SK-N-SH treated with all-trans-retinoic acid at 6 μM for 48 hours (cell line): ENCODE data around the gene CACNA1A.

Experiments used
- ATAC-seq: fragments of 200-7000 bp; cut with Tn5 transposase; 3 replicates; pipeline ENCODE4 v1.9.1; 2020; ENCODE audit warnings: mild to moderate bottlenecking, moderate library complexity
- ARNTL ChIP-seq: fragments of 450-650 bp; formaldehyde crosslinking; IDR thresholded peaks from 2 replicates; pipeline ENCODE4 v1.5.0; 2020; ENCODE audit warnings: low read depth, mild to moderate bottlenecking, moderate library complexity, borderline replicate concordance
- BACH2 ChIP-seq: fragments of 250-450 bp; sonication (Bioruptor Pico); IDR thresholded peaks from 2 replicates; pipeline ENCODE4 v1.9.0; 2021; ENCODE audit warnings: mild to moderate bottlenecking, borderline replicate concordance
- CSDC2 ChIP-seq: fragments of 250-450 bp; sonication (Bioruptor Pico); IDR thresholded peaks from 2 replicates; pipeline ENCODE4 v1.5.0; 2020; ENCODE audit warnings: mild to moderate bottlenecking, moderate library complexity
- GLIS3 ChIP-seq: fragments of 250-450 bp; sonication (Bioruptor Pico); IDR thresholded peaks from 2 replicates; pipeline ENCODE4 v1.5.0; 2020; ENCODE audit warnings: mild to moderate bottlenecking, moderate library complexity
- ISL1 ChIP-seq: fragments of 250-450 bp; sonication (Bioruptor Pico); IDR thresholded peaks from 2 replicates; pipeline ENCODE4 v2.1.2; 2022; ENCODE audit warnings: mild to moderate bottlenecking, moderate library complexity
- OSR1 ChIP-seq: fragments of 250-450 bp; sonication (Bioruptor Pico); IDR thresholded peaks from 2 replicates; pipeline ENCODE4 v1.8.0; 2022; ENCODE audit warnings: moderate library complexity, mild to moderate bottlenecking, inconsistent platforms
- PPARA ChIP-seq: fragments of 250-450 bp; sonication (Bioruptor Pico); IDR thresholded peaks from 2 replicates; pipeline ENCODE4 v1.5.0; 2020; ENCODE audit warnings: mild to moderate bottlenecking, borderline replicate concordance
- RARB ChIP-seq: fragments of 250-450 bp; sonication (Bioruptor Pico); IDR thresholded peaks from 2 replicates; pipeline ENCODE4 v1.8.0; 2021; ENCODE audit warnings: mild to moderate bottlenecking, moderate library complexity
- SNAI2 ChIP-seq: fragments of 250-450 bp; sonication (Bioruptor Pico); IDR thresholded peaks from 2 replicates; pipeline ENCODE4 v1.5.0; 2020; ENCODE audit warnings: mild to moderate bottlenecking, moderate library complexity
- TCF4 ChIP-seq: fragments of 250-450 bp; sonication (Bioruptor Pico); IDR thresholded peaks from 2 replicates; pipeline ENCODE4 v1.8.0; 2021; ENCODE audit warnings: mild to moderate bottlenecking, moderate library complexity, borderline replicate concordance
- ZFP3 ChIP-seq: fragments of 250-450 bp; sonication (Bioruptor Pico); IDR thresholded peaks from 2 replicates; pipeline ENCODE4 v1.5.0; 2020; ENCODE audit warnings: mild to moderate bottlenecking, moderate library complexity
- ZFP30 ChIP-seq: fragments of 450-650 bp; formaldehyde crosslinking; IDR thresholded peaks from 2 replicates; pipeline ENCODE4 v1.5.0; 2022; ENCODE audit warnings: mild to moderate bottlenecking, moderate library complexity
- ZNF565 ChIP-seq: fragments of 450-650 bp; formaldehyde crosslinking; conservative IDR thresholded peaks from 2 replicates; pipeline ENCODE4 v1.5.0; 2020; ENCODE audit warnings: low read depth, mild to moderate bottlenecking, moderate library complexity
- ZNF8 ChIP-seq: fragments of 450-650 bp; formaldehyde crosslinking; IDR thresholded peaks from 2 replicates; pipeline ENCODE4 v1.5.0; 2020; ENCODE audit warnings: mild to moderate bottlenecking, moderate library complexity
- TF ChIP-seq, protein P1 (sequence below): fragments of 250-450 bp; sonication (Bioruptor Pico); IDR thresholded peaks from 2 replicates; pipeline ENCODE4 v1.5.1; 2021; ENCODE audit warnings: mild to moderate bottlenecking, moderate library complexity
- TF ChIP-seq, protein P2 (sequence below): fragments of 250-450 bp; sonication (Bioruptor Pico); IDR thresholded peaks from 2 replicates; pipeline ENCODE4 v1.8.0; 2020; ENCODE audit warnings: mild to moderate bottlenecking, moderate library complexity, borderline replicate concordance
- TF ChIP-seq, protein P3 (sequence below): fragments of 250-450 bp; sonication (Bioruptor Pico); IDR thresholded peaks from 2 replicates; pipeline ENCODE4 v1.5.0; 2020; ENCODE audit warnings: mild to moderate bottlenecking, moderate library complexity
- TF ChIP-seq, protein P4 (sequence below): fragments of 250-450 bp; sonication (Bioruptor Pico); IDR thresholded peaks from 2 replicates; pipeline ENCODE4 v1.8.0; 2021; ENCODE audit warnings: low read depth, mild to moderate bottlenecking, moderate library complexity, borderline replicate concordance
- TF ChIP-seq, protein P5 (sequence below): fragments of 250-450 bp; sonication (Bioruptor Pico); IDR thresholded peaks from 2 replicates; pipeline ENCODE4 v1.5.1; 2020; ENCODE audit warnings: low read depth, mild to moderate bottlenecking, moderate library complexity

CACNA1A gene

DNA sequence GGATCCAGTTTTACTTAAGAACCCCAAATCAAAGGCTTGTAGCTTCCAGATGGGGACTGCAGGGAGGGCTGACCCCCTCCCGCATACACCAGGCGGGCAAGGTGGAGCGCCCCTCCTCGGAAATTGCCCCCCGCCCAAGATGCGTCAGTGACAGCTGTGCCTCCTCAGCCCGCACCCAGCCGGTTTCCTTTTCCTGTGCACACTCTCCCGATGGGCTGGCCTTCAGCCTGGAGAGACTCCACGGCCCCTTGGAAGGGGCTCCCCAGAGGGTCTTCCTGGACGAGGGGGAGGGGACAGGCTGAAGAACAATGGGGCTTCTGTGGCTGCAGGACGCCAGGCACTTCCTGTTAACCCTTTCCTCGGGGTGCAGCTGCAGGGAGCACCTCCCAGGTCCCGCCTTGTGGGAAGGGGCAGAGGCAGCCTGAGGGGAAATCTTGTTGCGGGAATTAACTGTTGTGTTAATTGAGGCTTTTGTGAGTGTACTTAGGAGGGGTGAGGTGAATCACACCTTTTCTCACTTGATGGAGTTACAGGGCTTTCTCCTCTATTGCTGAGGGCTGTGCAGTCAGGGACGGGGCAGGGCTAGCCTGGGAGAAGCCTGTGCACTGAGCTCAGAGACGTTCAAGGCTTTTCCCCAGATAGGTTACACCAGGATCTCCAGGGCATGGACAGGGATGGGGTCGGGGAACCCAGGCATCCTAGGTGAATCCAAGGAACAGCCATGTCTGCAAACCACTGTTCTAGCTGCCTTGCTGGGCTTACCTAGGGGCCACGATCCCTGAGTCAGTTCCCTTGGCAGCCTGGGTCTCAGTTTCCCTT lies 341.7 kb downstream of the CACNA1A start:
- ATAC-seq: peak; percentile 6
- TF ChIP-seq GLIS3 (no peak), ARNTL (CRISPR knock-in tag) (no peak), BACH2 (no peak), CSDC2 (CRISPR knock-in tag) (no peak), TCF4 (CRISPR knock-in tag) (peak; percentile 59), SNAI2 (CRISPR knock-in tag) (no peak), ZFP30 (no peak), ISL1 (CRISPR knock-in tag) (0 out of 2 replicates have a peak, but pooled peaks have one; percentile 4), RARB (CRISPR knock-in tag) (no peak), ZFP3 (0 out of 2 replicates have a peak, but pooled peaks have one; percentile 21), ZNF565 (CRISPR knock-in tag) (no peak), OSR1 (CRISPR knock-in tag) (no peak), ZNF8 (CRISPR knock-in tag) (no peak), PPARA (CRISPR knock-in tag) (no peak)
- TF ChIP-seq, protein P1, sequence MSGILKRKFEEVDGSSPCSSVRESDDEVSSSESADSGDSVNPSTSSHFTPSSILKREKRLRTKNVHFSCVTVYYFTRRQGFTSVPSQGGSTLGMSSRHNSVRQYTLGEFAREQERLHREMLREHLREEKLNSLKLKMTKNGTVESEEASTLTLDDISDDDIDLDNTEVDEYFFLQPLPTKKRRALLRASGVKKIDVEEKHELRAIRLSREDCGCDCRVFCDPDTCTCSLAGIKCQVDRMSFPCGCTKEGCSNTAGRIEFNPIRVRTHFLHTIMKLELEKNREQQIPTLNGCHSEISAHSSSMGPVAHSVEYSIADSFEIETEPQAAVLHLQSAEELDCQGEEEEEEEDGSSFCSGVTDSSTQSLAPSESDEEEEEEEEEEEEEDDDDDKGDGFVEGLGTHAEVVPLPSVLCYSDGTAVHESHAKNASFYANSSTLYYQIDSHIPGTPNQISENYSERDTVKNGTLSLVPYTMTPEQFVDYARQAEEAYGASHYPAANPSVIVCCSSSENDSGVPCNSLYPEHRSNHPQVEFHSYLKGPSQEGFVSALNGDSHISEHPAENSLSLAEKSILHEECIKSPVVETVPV (CRISPR knock-in tag): no peak
- TF ChIP-seq, protein P2, sequence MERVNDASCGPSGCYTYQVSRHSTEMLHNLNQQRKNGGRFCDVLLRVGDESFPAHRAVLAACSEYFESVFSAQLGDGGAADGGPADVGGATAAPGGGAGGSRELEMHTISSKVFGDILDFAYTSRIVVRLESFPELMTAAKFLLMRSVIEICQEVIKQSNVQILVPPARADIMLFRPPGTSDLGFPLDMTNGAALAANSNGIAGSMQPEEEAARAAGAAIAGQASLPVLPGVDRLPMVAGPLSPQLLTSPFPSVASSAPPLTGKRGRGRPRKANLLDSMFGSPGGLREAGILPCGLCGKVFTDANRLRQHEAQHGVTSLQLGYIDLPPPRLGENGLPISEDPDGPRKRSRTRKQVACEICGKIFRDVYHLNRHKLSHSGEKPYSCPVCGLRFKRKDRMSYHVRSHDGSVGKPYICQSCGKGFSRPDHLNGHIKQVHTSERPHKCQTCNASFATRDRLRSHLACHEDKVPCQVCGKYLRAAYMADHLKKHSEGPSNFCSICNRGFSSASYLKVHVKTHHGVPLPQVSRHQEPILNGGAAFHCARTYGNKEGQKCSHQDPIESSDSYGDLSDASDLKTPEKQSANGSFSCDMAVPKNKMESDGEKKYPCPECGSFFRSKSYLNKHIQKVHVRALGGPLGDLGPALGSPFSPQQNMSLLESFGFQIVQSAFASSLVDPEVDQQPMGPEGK (CRISPR knock-in tag): peak; percentile 41; the same call in 1 of the 2 replicates
- TF ChIP-seq, protein P3, sequence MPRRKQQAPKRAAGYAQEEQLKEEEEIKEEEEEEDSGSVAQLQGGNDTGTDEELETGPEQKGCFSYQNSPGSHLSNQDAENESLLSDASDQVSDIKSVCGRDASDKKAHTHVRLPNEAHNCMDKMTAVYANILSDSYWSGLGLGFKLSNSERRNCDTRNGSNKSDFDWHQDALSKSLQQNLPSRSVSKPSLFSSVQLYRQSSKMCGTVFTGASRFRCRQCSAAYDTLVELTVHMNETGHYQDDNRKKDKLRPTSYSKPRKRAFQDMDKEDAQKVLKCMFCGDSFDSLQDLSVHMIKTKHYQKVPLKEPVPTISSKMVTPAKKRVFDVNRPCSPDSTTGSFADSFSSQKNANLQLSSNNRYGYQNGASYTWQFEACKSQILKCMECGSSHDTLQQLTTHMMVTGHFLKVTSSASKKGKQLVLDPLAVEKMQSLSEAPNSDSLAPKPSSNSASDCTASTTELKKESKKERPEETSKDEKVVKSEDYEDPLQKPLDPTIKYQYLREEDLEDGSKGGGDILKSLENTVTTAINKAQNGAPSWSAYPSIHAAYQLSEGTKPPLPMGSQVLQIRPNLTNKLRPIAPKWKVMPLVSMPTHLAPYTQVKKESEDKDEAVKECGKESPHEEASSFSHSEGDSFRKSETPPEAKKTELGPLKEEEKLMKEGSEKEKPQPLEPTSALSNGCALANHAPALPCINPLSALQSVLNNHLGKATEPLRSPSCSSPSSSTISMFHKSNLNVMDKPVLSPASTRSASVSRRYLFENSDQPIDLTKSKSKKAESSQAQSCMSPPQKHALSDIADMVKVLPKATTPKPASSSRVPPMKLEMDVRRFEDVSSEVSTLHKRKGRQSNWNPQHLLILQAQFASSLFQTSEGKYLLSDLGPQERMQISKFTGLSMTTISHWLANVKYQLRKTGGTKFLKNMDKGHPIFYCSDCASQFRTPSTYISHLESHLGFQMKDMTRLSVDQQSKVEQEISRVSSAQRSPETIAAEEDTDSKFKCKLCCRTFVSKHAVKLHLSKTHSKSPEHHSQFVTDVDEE (CRISPR knock-in tag): 0 out of 2 replicates have a peak, but pooled peaks have one; percentile 21
- TF ChIP-seq, protein P4, sequence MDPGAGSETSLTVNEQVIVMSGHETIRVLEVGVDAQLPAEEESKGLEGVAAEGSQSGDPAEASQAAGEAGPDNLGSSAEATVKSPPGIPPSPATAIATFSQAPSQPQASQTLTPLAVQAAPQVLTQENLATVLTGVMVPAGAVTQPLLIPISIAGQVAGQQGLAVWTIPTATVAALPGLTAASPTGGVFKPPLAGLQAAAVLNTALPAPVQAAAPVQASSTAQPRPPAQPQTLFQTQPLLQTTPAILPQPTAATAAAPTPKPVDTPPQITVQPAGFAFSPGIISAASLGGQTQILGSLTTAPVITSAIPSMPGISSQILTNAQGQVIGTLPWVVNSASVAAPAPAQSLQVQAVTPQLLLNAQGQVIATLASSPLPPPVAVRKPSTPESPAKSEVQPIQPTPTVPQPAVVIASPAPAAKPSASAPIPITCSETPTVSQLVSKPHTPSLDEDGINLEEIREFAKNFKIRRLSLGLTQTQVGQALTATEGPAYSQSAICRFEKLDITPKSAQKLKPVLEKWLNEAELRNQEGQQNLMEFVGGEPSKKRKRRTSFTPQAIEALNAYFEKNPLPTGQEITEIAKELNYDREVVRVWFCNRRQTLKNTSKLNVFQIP (CRISPR knock-in tag): no peak
- TF ChIP-seq, protein P5, sequence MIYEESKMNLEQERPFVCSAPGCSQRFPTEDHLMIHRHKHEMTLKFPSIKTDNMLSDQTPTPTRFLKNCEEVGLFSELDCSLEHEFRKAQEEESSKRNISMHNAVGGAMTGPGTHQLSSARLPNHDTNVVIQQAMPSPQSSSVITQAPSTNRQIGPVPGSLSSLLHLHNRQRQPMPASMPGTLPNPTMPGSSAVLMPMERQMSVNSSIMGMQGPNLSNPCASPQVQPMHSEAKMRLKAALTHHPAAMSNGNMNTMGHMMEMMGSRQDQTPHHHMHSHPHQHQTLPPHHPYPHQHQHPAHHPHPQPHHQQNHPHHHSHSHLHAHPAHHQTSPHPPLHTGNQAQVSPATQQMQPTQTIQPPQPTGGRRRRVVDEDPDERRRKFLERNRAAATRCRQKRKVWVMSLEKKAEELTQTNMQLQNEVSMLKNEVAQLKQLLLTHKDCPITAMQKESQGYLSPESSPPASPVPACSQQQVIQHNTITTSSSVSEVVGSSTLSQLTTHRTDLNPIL: no peak

DNA sequence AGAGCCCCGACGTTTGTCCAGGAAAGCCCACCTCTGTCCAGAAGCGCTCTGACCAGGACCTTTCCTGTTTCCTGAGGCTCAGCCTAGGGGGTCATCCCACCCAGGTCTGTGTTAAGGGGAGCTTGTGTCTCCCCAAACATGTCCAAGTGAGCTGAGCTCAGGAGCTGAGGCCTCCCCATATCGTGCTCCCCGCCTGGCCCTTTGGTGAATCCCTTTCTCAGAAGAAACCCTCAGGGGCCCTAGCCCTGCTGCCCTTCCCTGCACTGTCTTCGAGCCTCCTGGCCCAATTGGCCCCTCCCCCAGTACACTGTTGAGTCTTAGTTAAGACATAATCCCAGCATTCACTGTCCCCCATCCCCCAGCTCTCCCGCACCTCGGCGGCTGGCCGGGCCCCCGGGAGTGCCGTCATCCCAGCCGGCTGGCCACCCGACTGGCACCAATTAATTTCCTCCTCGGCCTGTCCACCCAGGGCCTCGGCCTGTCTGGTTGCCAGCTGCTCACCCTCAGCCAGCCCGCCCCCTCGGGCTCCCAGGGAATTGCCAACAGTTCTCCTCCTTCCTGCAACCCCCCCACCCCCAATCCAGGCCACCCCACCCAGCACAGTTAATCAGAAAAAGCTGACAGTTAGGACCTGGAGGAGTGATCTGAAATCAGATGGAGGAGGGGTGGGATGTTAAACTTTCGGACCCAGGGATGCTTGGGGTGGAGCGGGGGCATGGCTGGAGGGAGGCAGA lies 342.5 kb downstream of the CACNA1A start:
- peak; percentile 73; the same call in 1 of the 2 replicates for TF ChIP-seq TCF4 (CRISPR knock-in tag)
- TF ChIP-seq BACH2: no peak
- peak; percentile 23; the same call in 1 of the 2 replicates for TF ChIP-seq ZFP3
- TF ChIP-seq, protein P3 (CRISPR knock-in tag): peak; percentile 26; the same call in 1 of the 2 replicates
- 0 out of 2 replicates have a peak, but pooled peaks have one; percentile 3 for TF ChIP-seq ISL1 (CRISPR knock-in tag)
- TF ChIP-seq, protein P5: peak; percentile 18; the same call in 1 of the 2 replicates
- TF ChIP-seq, protein P4 (CRISPR knock-in tag): no peak
- peak; percentile 63 for ATAC-seq
